Bronchial epithelial cell (primary cell): ENCODE results near the gene THRB. TPM values are rescaled to one million over a fixed set of nuclear protein-coding genes. Genes with fewer than 3 reads are reported as not detected.

Source experiments
- DNase-seq: peaks from one replicate; pipeline ENCODE4 v3.0.0-alpha.2; 2010; ENCODE audit warnings: low read depth
- FAIRE-seq: peaks from 2 replicates; lab custom pipeline; 2011; peaks lifted over from hg19 to GRCh38; lab: Jason Lieb, UNC
- H3K27me3 ChIP-seq: 2 replicates; pipeline ENCODE4 v1.5.1; 2011; ENCODE audit warnings: low read length; ENCODE audit not compliant: control insufficient read depth, insufficient read depth
- H3K36me3 ChIP-seq: 2 replicates; pipeline ENCODE4 v1.5.1; 2011; ENCODE audit warnings: low read length; ENCODE audit not compliant: control insufficient read depth, insufficient read depth
- H3K4me3 ChIP-seq: 2 replicates; pipeline ENCODE4 v1.5.1; 2011; ENCODE audit warnings: mild to moderate bottlenecking, low read depth, low read length, control low read depth
- total RNA-seq: library from RNA; depleted of rRNA; stranded (reverse); fragments of >200 nt; gene quantifications from 2 replicates; pipeline ENCODE4 v1.2.1, GENCODE V29; 2014
- TF ChIP-seq, protein P1 (sequence below): IDR thresholded peaks from 2 replicates; pipeline ENCODE4 v1.5.1; 2011; ENCODE audit warnings: mild to moderate bottlenecking, moderate library complexity, low read length, control low read depth, inconsistent platforms; ENCODE audit not compliant: insufficient read depth, severe bottlenecking

The THRB gene
- total RNA-seq, 1 donor from 2014 or later, result 7.6 TPM

DNA sequence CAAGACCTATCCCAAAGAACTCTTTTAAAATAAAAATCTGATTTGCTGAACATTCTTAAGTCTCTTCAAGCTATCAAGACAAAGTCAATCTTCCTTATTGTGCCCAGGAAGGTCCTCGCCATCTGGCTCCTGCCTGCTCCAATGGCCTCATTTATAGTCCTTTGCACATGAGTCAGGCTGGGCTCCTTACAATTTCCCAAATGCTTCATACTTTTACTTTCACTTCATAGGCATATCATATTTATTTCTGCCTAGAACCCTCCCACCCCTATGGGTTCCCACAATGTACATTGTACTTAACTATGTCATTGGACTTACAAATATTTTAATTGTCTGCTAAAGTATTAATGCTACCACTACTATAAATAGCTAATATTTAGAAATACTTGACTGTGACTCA is 9.1 kb downstream of the THRB start:
- TF ChIP-seq, protein P1, sequence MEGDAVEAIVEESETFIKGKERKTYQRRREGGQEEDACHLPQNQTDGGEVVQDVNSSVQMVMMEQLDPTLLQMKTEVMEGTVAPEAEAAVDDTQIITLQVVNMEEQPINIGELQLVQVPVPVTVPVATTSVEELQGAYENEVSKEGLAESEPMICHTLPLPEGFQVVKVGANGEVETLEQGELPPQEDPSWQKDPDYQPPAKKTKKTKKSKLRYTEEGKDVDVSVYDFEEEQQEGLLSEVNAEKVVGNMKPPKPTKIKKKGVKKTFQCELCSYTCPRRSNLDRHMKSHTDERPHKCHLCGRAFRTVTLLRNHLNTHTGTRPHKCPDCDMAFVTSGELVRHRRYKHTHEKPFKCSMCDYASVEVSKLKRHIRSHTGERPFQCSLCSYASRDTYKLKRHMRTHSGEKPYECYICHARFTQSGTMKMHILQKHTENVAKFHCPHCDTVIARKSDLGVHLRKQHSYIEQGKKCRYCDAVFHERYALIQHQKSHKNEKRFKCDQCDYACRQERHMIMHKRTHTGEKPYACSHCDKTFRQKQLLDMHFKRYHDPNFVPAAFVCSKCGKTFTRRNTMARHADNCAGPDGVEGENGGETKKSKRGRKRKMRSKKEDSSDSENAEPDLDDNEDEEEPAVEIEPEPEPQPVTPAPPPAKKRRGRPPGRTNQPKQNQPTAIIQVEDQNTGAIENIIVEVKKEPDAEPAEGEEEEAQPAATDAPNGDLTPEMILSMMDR, result no peak
- no peaks in the 10 kb centered on the region for H3K36me3 ChIP-seq
- DNase-seq, result no peak
- no peaks in the 10 kb centered on the region for H3K27me3 ChIP-seq
- no peak overlapping the region for H3K4me3 ChIP-seq
- no peak for FAIRE-seq

DNA sequence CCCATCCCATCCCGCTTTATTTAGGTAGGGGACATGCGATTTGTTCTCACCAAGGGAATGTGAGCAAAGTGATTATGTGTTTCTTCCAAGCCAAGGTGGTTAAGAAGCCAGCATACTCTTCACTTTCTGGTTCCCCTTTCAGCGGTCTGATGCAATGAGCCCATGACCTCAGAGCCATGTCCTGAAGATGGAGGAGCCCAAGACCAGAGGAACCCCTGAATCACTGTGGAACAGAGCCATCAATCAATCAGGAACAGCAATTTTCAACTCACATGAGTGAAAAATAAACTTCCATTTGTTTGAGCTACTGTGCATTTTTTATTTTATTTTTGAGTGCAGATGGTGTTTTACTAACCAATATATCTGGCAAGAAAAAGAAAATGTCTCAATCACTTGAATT is 10.8 kb downstream of the THRB start:
- Histone ChIP-seq H3K36me3 (peaks cover 2% of the 10 kb centered on the region), H3K27me3 (no peaks in the 10 kb centered on the region), H3K4me3 (no peak overlapping the region)
- DNase-seq, result no peak
- TF ChIP-seq, protein P1, result no peak
- no peak for FAIRE-seq

DNA sequence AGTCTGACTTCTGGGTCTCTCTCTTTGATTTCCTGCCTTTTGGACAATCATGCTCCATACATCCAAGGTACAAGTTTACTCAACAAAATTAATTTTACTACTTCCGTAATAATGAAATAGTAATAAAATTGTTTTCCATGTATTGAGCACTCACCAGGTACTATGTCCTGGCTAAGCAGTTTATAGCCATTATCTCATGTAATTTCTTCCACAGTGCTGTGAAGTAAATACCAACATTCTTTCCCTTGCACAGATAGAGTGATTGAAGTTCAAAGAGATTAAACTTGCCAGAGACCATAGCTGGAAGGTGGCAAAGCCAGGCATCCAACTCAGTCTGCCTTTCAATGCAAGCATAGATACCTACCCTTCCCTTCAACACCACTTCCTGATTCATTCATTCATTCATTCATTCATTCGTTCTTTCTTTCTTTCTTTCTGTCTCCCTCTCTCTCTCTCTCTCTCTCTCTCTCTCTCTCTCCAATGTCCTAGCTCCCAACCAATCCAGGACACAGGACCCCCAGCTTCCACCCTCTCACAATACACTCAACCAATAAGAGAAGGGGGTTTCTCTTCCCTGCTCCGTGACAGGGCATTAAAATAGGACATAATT is 12.4 kb downstream of the THRB start:
- TF ChIP-seq, protein P1, result no peak
- DNase-seq, result no peak
- no peak overlapping the region for H3K4me3 ChIP-seq
- no peak for FAIRE-seq
- H3K27me3 ChIP-seq, result no peaks in the 10 kb centered on the region
- H3K36me3 ChIP-seq, result peaks cover 2% of the 10 kb centered on the region

DNA sequence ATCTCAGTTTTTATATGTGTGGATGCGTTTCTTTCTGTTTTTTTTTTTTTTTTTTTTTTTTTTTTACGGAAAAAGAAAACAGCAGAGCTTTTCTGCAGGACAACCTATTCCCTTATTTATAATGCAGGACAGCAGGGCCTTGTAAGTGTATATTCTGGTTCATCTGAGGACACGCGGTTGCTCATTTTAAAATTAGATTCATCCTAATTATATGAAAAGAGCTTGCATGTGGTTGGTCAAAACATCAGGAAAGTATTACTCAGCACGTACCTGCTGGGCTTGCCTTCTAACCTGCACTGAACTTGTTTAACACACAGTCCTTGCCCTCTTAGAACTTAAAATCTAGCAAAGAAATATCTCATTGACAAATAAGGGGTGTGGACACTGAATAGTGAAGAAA is 13.5 kb downstream of the THRB start:
- H3K36me3 ChIP-seq, result peaks cover 2% of the 10 kb centered on the region
- DNase-seq (no peak), FAIRE-seq (no peak)
- H3K4me3 ChIP-seq, result no peak overlapping the region
- TF ChIP-seq, protein P1, result no peak
- H3K27me3 ChIP-seq, result no peaks in the 10 kb centered on the region

DNA sequence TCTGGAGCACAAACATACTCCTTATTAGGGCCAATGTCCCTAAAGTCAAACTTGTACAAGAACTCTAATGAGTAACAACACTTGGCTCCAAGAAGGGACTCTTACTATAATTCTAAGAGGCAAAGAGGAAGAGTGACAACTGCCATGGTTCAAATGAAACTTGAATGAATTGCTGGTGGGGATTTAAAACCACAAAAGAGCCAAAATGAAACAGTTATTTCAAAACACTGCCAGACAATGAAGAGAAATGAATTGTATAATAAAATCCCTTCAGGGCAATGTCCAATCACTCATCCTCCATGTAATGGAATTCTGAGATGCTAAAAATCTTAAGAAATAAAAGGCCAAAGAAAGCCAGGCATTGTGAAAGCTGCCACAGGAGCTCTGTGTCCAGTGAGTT is 14.2 kb downstream of the THRB start:
- H3K27me3 ChIP-seq, result no peaks in the 10 kb centered on the region
- DNase-seq (no peak), FAIRE-seq (no peak)
- TF ChIP-seq, protein P1, result no peak
- peaks cover 2% of the 10 kb centered on the region for H3K36me3 ChIP-seq
- H3K4me3 ChIP-seq, result no peak overlapping the region

DNA sequence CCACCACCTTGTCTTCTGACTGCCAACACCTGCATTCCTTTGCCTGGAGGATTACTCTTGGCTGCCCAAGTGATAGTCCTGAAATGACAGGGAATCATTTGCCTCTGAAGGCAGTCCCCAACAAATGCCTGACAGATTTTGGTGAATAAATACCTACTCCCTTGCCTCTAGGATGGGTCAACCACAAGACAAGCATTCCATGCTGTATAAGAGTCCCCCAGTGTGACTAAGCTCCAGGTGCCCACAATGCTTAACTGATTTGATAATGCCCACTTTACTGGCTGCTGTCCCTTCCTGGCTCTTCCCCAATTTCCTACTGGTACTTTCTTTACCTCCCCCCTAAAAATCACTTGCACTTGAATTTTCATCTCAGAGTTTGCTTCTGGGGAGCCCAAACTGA is 14.8 kb downstream of the THRB start:
- H3K36me3 ChIP-seq, result peaks cover 2% of the 10 kb centered on the region
- DNase-seq (no peak), FAIRE-seq (no peak)
- no peak overlapping the region for H3K4me3 ChIP-seq
- TF ChIP-seq, protein P1, result no peak
- H3K27me3 ChIP-seq, result no peaks in the 10 kb centered on the region
